Osteoblast (primary cell): Measurements from ENCODE around the gene NKAIN2. TPM values are rescaled to one million over a fixed set of nuclear protein-coding genes. Genes with fewer than 3 reads are reported as not detected.

Source experiments
- DNase-seq: peaks from one replicate; pipeline ENCODE4 v3.0.0; 2011; ENCODE audit warnings: low spot score, mixed read lengths; ENCODE audit not compliant: insufficient read length; ENCODE audit errors: missing footprints
- H2AFZ ChIP-seq: 2 replicates; pipeline ENCODE4 v1.6.0; 2011; ENCODE audit warnings: mild to moderate bottlenecking, low read length
- H3K27ac ChIP-seq: 2 replicates; pipeline ENCODE4 v1.5.1; 2011; ENCODE audit warnings: mild to moderate bottlenecking, low read depth, low read length, moderate library complexity
- H3K27me3 ChIP-seq: 2 replicates; pipeline ENCODE4 v1.6.0; 2012; ENCODE audit warnings: mild to moderate bottlenecking, control low read depth, inconsistent platforms, low read length, moderate library complexity; ENCODE audit not compliant: insufficient read depth
- H3K36me3 ChIP-seq: 2 replicates; pipeline ENCODE4 v1.5.1; 2011; ENCODE audit warnings: mild to moderate bottlenecking, low read length, control low read depth, moderate library complexity; ENCODE audit not compliant: insufficient read depth
- H3K4me1 ChIP-seq: 2 replicates; pipeline ENCODE4 v1.5.1; 2011; ENCODE audit warnings: mild to moderate bottlenecking, low read length, control low read depth, moderate library complexity; ENCODE audit not compliant: insufficient read depth
- H3K4me2 ChIP-seq: 2 replicates; pipeline ENCODE4 v1.6.0; 2011; ENCODE audit warnings: mild to moderate bottlenecking, low read length; ENCODE audit not compliant: insufficient read depth
- H3K4me3 ChIP-seq: fragments of 200-600 bp; sonication (generic); 3 replicates; pipeline ENCODE4 v1.5.1; 2012; ENCODE audit warnings: mild to moderate bottlenecking, low read length, inconsistent platforms; ENCODE audit not compliant: insufficient read depth
- H3K79me2 ChIP-seq: 2 replicates; pipeline ENCODE4 v1.6.0; 2012; ENCODE audit warnings: mild to moderate bottlenecking, low read length, control low read depth, inconsistent platforms; ENCODE audit not compliant: insufficient read depth
- H3K9me3 ChIP-seq: 2 replicates; pipeline ENCODE4 v1.5.1; 2011; ENCODE audit warnings: low read depth, low read length, control low read depth
- H4K20me1 ChIP-seq: 2 replicates; pipeline ENCODE4 v1.6.0; 2012; ENCODE audit warnings: mild to moderate bottlenecking, low read length, control low read depth; ENCODE audit not compliant: insufficient read depth
- total RNA-seq: library from RNA; depleted of rRNA; stranded (reverse); fragments of >200 nt; gene quantifications from 2 replicates; pipeline ENCODE4 v1.2.3, GENCODE V29; 2012
- TF ChIP-seq, protein P1 (sequence below): IDR thresholded peaks from 2 replicates; pipeline ENCODE4 v1.5.1; 2011; ENCODE audit warnings: mild to moderate bottlenecking, low read depth, low read length, moderate library complexity; ENCODE audit errors: extremely low read depth

Gene NKAIN2
- total RNA-seq, 1 donor = under 0.01 TPM

DNA sequence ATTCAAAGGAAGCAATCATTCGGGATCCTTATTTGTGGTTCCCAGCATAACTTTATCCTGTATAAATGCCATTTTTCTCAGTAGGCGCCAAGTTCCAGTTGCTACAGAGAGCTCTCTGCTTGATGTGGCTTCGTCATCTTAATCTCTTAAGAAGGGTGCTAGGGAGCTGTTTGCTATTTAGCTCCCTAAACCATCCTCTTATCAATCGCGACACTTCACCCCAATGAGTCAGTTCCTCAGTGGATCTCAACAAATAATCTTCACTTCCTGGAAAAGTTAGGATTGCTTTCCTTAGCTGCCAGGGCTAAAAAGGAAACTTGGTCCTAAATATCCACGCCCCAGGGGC lies 1.3 kb upstream of the NKAIN2 start:
- DNase-seq = no peak
- Histone ChIP-seq H3K4me3 (peak overlapping the region; percentile 62), H3K4me2 (peak overlapping the region; percentile 80), H3K79me2 (no peaks in the 10 kb centered on the region), H3K9me3 (no peaks in the 10 kb centered on the region), H2AFZ (peak overlapping the region; percentile 77), H4K20me1 (no peaks in the 10 kb centered on the region), H3K27ac (no peak overlapping the region), H3K4me1 (peaks cover 8% of the 10 kb centered on the region), H3K36me3 (no peaks in the 10 kb centered on the region), H3K27me3 (peaks cover 22% of the 10 kb centered on the region)
- TF ChIP-seq, protein P1, sequence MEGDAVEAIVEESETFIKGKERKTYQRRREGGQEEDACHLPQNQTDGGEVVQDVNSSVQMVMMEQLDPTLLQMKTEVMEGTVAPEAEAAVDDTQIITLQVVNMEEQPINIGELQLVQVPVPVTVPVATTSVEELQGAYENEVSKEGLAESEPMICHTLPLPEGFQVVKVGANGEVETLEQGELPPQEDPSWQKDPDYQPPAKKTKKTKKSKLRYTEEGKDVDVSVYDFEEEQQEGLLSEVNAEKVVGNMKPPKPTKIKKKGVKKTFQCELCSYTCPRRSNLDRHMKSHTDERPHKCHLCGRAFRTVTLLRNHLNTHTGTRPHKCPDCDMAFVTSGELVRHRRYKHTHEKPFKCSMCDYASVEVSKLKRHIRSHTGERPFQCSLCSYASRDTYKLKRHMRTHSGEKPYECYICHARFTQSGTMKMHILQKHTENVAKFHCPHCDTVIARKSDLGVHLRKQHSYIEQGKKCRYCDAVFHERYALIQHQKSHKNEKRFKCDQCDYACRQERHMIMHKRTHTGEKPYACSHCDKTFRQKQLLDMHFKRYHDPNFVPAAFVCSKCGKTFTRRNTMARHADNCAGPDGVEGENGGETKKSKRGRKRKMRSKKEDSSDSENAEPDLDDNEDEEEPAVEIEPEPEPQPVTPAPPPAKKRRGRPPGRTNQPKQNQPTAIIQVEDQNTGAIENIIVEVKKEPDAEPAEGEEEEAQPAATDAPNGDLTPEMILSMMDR = no peak

DNA sequence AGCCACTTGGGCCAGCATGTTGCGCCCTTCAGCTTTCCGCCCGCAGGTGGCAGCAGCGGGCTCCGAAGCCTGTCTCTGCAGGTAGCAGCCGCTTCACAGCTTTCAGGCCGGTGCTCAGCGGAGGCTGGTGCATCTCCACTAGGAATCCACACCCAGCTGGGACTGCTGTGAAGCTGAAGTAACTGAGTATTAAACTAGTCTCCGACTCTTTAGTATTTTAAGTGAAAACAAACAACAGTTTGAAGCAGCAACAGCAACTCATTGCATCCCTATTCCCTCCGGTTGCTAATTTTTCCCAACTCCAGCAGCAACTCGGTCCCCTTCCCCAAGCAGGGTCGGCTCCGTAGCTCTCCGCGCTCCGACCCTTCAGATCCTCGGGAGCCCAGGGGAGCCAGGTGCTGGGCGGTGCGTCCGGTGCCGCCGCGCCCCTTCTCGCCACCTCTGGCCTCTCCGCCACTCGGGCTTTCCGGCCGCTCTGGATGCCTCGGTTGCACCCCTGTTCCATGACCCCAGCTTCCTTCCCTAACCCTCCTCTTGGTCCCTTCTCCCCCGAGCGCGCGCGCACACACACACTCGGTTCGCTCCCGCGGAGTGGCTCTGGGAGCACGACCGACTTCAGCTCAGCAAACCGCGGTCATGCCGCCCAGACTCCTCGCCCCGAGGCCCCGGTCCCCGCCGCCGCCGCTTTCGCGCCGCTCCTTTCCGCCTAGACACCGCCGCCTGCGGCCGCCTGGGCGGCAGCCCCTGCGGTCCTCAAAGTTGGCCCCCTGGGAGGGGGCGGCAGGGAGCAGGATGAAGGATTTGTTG lies 765 bp upstream of the NKAIN2 start:
- DNase-seq = peak; percentile 97

DNA sequence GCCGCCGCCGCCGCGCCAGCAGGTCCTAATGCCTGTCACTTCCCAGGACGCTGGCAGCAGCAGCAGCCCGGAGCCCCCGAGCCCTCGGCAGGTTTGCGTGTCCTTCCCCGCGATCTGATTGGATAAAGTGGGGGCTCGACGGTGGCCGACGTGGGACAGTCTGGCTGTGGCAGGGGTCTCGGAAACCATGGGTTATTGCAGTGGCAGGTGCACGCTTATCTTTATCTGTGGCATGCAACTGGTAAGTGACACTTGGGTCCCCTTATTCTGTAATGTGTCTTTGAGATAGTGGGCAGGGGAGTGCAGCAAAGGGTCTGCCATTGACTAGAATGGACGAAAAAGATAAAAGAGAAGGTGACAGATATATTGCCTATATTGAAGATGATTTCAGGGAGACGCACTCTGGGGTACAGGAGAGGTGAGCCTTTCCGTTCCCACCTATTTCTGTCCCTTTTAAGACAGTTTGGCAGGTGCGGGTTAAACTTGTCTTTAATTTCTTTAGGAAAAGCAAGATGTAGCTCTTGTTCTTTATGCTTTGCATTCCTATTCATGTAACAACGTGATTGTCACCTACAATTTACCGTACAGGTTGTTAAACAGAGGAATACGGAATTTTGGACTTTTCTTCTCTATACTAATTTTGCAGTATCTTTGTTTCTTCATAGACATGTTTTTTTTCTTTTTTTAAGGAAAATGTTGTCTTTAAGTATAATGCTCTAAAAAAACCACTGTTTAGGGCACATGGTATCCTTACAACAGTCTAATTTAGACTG lies 535 bp downstream of the NKAIN2 start:
- Histone ChIP-seq H3K27me3 (peaks cover 22% of the 10 kb centered on the region), H3K27ac (no peak overlapping the region), H3K36me3 (no peaks in the 10 kb centered on the region), H3K4me2 (peak overlapping the region; percentile 40), H2AFZ (no peak overlapping the region), H3K4me3 (peak overlapping the region; percentile 51), H3K9me3 (no peaks in the 10 kb centered on the region), H3K79me2 (no peaks in the 10 kb centered on the region), H3K4me1 (peaks cover 8% of the 10 kb centered on the region), H4K20me1 (no peaks in the 10 kb centered on the region)
- TF ChIP-seq, protein P1 = no peak
- DNase-seq = peak; percentile 56

More for the DNA sequence above, 765 bp upstream of the NKAIN2 start:
- TF ChIP-seq, protein P1 = peak; percentile 91
- Histone ChIP-seq H3K4me2 (peak overlapping the region; percentile 80), H3K9me3 (no peaks in the 10 kb centered on the region), H3K4me3 (peak overlapping the region; percentile 62), H3K27ac (no peak overlapping the region), H2AFZ (peak overlapping the region; percentile 77), H3K79me2 (no peaks in the 10 kb centered on the region), H3K4me1 (peaks cover 8% of the 10 kb centered on the region), H3K27me3 (peaks cover 22% of the 10 kb centered on the region), H3K36me3 (no peaks in the 10 kb centered on the region), H4K20me1 (no peaks in the 10 kb centered on the region)
